Mucosa of descending colon (tissue), 3 donors: ENCODE measurements around the gene RUVBL1. TPM values are rescaled to one million over a fixed set of nuclear protein-coding genes. Genes with fewer than 3 reads are reported as not detected.
"Not testable (repeated sequence)": the region's sequence is repeated elsewhere in the genome, so short reads cannot be mapped to it uniquely, and the experiment has no call there.

Experiments used
- ATAC-seq: fragments of 200-7000 bp; cut with Tn5 transposase; one replicate; pipeline ENCODE4 v1.9.1; 2020; ENCODE audit warnings: mild to moderate bottlenecking, moderate library complexity
- DNase-seq, 3 donors: peaks; one replicate each; pipeline ENCODE4 v3.0.0-alpha.2; 2020
- H3K36me3 ChIP-seq: fragments of 200-600 bp; one replicate; pipeline ENCODE4 v1.8.0; 2021; ENCODE audit warnings: low read depth, mild to moderate bottlenecking
- H3K4me1 ChIP-seq: fragments of 200-600 bp; one replicate; pipeline ENCODE4 v1.8.0; 2021; ENCODE audit warnings: low read depth, mild to moderate bottlenecking
- H3K4me3 ChIP-seq: fragments of 200-600 bp; one replicate; pipeline ENCODE4 v1.8.0; 2021; ENCODE audit warnings: mild to moderate bottlenecking
- H3K9me3 ChIP-seq: fragments of 200-600 bp; one replicate; pipeline ENCODE4 v1.8.0; 2021; ENCODE audit warnings: mild to moderate bottlenecking
- intact Hi-C, 2 donors: fragments of 100-400 bp; cut with DNase I in 1 of 2; cut with micrococcal nuclease in 1 of 2; formaldehyde crosslinking; loops; one replicate each; pipeline versions ENCODE4 v1.11.0 to v1.11.1; 2022; cut with DNase I, micrococcal nuclease
- total RNA-seq, 3 donors: library from RNA; stranded (reverse); fragmentation: NEBNext Ultra II Directional in 2 of 3; extraction: Animal tissue kit (Norgen Biotek cat#: 25700) in 2 of 3; gene quantifications; one replicate each; pipeline versions ENCODE4 v1.2.1 to v1.2.4, GENCODE V29; 2021 to 2023
- TF ChIP-seq, protein P1 (sequence below): fragments of 200-600 bp; IDR thresholded peaks from one replicate; pipeline ENCODE4 v1.8.0; 2022; ENCODE audit warnings: antibody characterized with exemption, mild to moderate bottlenecking
- donor health status: DM: no; HTN: no; CAD: no; lungs with moderate emphysema.
- donor health status: DM: no; HTN: no; CAD: no.
- donor health status: DM: no; HTN: yes; CAD: no.

Gene RUVBL1
- total RNA-seq, 3 donors from 2014 or later, result 12.1 to 19.0 (median 15.6) TPM

DNA sequence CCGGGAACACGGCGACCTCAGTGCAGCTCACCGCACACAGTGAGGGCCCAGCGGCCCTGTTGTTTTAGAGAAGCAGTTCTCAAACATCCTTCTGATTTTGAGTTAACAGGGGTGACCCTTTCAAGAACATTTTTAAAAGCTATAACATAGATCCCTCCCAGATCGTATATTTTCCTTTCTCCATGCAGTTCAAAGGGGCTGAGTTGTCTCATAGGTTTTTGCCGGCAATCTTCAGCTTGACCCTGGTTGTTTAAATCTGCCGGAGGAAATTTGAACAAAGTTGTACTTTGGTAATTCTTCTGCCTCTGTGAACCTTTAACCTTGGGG, 44.0 kb upstream of the RUVBL1 start:
- TF ChIP-seq, protein P1, sequence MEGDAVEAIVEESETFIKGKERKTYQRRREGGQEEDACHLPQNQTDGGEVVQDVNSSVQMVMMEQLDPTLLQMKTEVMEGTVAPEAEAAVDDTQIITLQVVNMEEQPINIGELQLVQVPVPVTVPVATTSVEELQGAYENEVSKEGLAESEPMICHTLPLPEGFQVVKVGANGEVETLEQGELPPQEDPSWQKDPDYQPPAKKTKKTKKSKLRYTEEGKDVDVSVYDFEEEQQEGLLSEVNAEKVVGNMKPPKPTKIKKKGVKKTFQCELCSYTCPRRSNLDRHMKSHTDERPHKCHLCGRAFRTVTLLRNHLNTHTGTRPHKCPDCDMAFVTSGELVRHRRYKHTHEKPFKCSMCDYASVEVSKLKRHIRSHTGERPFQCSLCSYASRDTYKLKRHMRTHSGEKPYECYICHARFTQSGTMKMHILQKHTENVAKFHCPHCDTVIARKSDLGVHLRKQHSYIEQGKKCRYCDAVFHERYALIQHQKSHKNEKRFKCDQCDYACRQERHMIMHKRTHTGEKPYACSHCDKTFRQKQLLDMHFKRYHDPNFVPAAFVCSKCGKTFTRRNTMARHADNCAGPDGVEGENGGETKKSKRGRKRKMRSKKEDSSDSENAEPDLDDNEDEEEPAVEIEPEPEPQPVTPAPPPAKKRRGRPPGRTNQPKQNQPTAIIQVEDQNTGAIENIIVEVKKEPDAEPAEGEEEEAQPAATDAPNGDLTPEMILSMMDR, result no peak
- intact Hi-C loops, result no loop called here
- Histone ChIP-seq H3K9me3 (no peaks in the 10 kb centered on the region), H3K36me3 (no peaks in the 10 kb centered on the region), H3K4me1 (no peaks in the 10 kb centered on the region), H3K4me3 (no peak overlapping the region)
- ATAC-seq (no peak), DNase-seq (no peak)

DNA sequence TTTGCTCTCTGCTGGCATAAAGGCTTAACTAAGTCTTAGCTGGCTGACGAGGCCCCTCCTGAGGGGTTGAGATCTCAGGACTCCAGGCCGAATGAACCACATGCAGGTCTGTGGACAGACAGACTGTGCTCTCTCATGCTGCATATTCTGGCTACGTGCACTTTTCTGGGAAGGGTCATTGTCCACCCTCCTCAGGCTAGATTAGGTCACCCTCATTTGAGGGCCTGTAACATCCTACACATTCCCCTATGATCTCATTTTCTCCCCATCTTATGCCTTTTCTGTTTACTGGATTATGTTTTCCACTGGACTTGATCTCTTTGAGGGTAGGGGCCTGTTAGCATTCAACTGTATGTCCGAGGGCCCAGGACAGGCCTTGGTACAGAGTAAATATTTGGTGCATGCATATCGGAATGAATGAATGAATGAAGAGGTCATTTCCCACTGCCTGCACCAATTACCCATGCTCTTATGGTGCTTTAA, 43.4 kb upstream of the RUVBL1 start:
- H3K9me3 ChIP-seq, result no peaks in the 10 kb centered on the region
- intact Hi-C loops, result no loop called here
- no peak overlapping the region for H3K4me3 ChIP-seq
- H3K4me1 ChIP-seq, result no peaks in the 10 kb centered on the region
- no peak for DNase-seq
- no peak for ATAC-seq
- TF ChIP-seq, protein P1, result no peak
- no peaks in the 10 kb centered on the region for H3K36me3 ChIP-seq

DNA sequence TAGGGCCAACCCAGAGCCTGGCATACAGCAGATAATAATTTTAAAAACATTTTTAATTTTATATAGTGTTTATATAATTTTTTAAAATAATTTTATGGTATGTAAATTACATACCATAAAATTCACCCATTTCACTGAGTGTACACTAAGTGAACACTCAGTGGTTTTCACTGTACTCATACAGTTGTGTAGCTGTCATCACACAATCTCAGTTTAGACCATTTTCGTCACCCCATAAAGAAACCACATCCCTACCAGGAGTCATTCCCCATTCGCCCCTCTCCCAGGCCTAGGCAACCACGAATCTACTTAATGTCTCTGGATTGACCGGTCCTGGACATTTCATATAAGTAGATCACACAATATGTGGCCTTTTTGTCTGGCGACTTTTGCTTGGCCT, 39.8 kb upstream of the RUVBL1 start:
- TF ChIP-seq, protein P1, result no peak

DNA sequence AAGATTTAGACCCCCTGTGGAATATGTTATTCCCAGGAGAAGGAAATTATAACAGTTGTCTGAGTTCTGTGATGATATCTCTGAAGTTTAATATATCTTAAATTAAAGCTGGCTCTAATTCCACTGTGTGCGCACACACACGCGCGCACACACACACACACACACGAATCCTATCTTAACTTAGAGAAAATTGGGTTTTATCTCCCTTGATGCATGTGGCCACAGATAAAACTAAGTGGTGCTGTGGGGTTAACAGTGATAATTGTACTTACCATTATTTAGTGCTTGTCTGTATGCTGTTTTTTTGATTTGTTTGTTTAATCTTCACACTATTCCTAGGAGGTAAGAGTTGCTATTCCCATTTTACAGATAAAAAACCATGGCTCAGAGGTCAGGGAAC, 37.0 kb upstream of the RUVBL1 start:
- H3K9me3 ChIP-seq, result no peaks in the 10 kb centered on the region
- ATAC-seq (no peak), DNase-seq (no peak)
- TF ChIP-seq, protein P1, result no peak
- intact Hi-C loops, result no loop called here
- H3K4me1 ChIP-seq, result no peaks in the 10 kb centered on the region
- no peaks in the 10 kb centered on the region for H3K36me3 ChIP-seq
- no peak overlapping the region for H3K4me3 ChIP-seq

More for the DNA sequence above, 39.8 kb upstream of the RUVBL1 start:
- Histone ChIP-seq H3K4me1 (no peaks in the 10 kb centered on the region), H3K9me3 (no peaks in the 10 kb centered on the region), H3K36me3 (no peaks in the 10 kb centered on the region), H3K4me3 (no peak overlapping the region)
- intact Hi-C loops, result no loop called here
- DNase-seq (no peak), ATAC-seq (no peak)

DNA sequence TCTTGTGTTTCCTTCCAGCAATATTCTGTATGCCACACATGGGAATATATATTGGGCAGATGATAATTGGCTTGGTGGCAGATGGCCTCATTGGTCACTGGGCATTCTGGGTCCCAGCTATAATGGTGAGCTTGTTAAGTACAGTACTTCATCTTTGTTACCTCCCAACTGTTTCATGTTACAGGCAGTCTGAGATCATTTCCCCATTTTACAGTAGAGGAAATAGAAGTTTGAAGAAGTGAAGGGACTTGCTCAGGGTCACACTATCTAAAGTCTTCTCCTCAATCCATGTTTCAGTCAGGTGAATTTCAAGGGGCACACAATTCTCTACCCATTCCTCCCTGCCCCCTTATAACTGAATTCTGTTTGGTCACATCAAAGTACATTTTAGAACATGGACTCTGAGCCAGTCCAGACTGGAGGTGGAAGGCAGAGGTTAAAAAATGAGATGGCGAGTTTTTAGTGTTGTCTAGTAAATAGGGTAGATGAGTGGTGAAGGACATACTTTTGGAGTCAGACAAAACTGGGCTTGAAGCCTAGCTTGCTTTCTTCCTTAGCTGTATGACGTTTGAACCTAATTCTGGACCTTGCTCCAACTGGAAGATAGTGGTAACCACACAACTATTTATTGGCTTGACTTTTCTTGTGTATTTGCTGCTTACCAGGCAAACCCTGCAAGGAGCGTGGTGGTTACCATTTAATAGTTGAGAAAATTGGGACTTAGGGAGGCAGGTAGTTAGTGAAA, 32.2 kb upstream of the RUVBL1 start:
- DNase-seq, result no peak
- Histone ChIP-seq H3K36me3 (no peaks in the 10 kb centered on the region), H3K4me1 (peaks cover 11% of the 10 kb centered on the region), H3K9me3 (no peaks in the 10 kb centered on the region), H3K4me3 (no peak overlapping the region)
- TF ChIP-seq, protein P1, result no peak
- intact Hi-C loops, result no loop called here
- no peak for ATAC-seq

DNA sequence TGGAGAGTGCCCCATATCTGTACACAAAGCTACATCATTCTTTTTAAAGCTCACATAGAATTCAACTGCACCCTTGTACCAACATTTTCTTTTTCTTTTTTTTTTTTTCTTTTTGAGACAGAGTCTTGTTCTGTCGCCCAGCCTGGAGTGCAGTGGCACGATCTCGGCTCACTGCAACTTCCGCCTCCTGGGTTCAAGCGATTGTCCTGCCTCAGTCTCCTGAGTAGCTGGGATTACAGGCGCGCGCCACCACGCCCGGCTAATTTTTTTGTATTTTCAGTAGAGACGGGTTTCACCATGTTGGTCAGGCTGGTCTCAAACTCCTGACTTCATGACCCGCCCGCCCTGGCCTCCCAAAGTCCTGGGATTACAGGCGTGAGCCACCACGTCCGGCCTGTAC, 30.7 kb upstream of the RUVBL1 start:
- H3K36me3 ChIP-seq, H3K9me3 ChIP-seq, DNase-seq, ATAC-seq, H3K4me3 ChIP-seq, intact Hi-C loops: not testable (repeated sequence)
- H3K4me1 ChIP-seq, result peaks cover 11% of the 10 kb centered on the region
